Transverse colon (tissue), 4 donors: ENCODE data around the gene SP140. TPM values are rescaled to one million over a fixed set of nuclear protein-coding genes. Genes with fewer than 3 reads are reported as not detected.

Experiments
- DNase-seq: peaks from one replicate; pipeline ENCODE4 v3.0.0-alpha.2; 2019
- H3K27ac ChIP-seq, 4 donors: fragments of 200-600 bp; sonication (generic); 2 replicates each; pipeline ENCODE4 v1.5.1; 2016 to 2018; ENCODE audit warnings: inconsistent platforms in 4 of 4
- H3K27me3 ChIP-seq: fragments of 200-600 bp; sonication (generic); 2 replicates; pipeline ENCODE4 v1.5.1; 2017; ENCODE audit warnings: inconsistent platforms
- H3K36me3 ChIP-seq, 4 donors: fragments of 200-600 bp; sonication (generic); 2 replicates each; pipeline ENCODE4 v1.5.1; 2017 to 2019; ENCODE audit warnings: inconsistent platforms in 4 of 4
- H3K4me1 ChIP-seq, 4 donors: fragments of 200-600 bp; sonication (generic); 2 replicates each; pipeline ENCODE4 v1.5.1; 2017 to 2020; ENCODE audit warnings: inconsistent platforms in 4 of 4
- H3K4me3 ChIP-seq, 4 donors: fragments of 200-600 bp; sonication (generic); 1 replicate in 1 of 4; 2 replicates in 3 of 4; pipeline versions ENCODE4 v1.5.1 to v1.6.1; 2017 to 2019; ENCODE audit warnings: inconsistent platforms in 4 of 4
- H3K9me3 ChIP-seq, 2 donors: fragments of 200-600 bp; sonication (generic); 2 replicates each; pipeline ENCODE4 v1.5.1; 2017 to 2019; ENCODE audit warnings: inconsistent platforms in 2 of 2
- CTCF ChIP-seq, 5 experiments: fragments of 200-600 bp in 3 of 5; fragments of 450-650 bp in 2 of 5; sonication (generic) in 3 of 5; IDR thresholded peaks; 1 replicate in 2 of 5; 2 replicates in 3 of 5; pipeline ENCODE4 v1.5.1; 2016 to 2017; ENCODE audit warnings: antibody characterized with exemption in 5 of 5, inconsistent platforms in 3 of 5, mild to moderate bottlenecking in 2 of 5, moderate library complexity in 1 of 5
- EP300 ChIP-seq: sonication (generic); formaldehyde crosslinking; IDR thresholded peaks from one replicate; pipeline ENCODE4 v1.6.1; 2017; ENCODE audit warnings: antibody characterized with exemption, low read depth
- POLR2A ChIP-seq: fragments of 450-650 bp; IDR thresholded peaks from one replicate; pipeline ENCODE4 v1.6.1; 2016; ENCODE audit warnings: antibody characterized with exemption, mild to moderate bottlenecking, moderate library complexity
- POLR2AphosphoS5 ChIP-seq, 3 donors: sonication (generic); formaldehyde crosslinking; IDR thresholded peaks; one replicate each; pipeline ENCODE4 v1.6.1; 2016; ENCODE audit warnings: antibody characterized with exemption in 3 of 3
- WGBS, 2 donors: methylation state at CpG; one replicate each; pipeline ENCODE4 v1.1.5; 2018; ENCODE audit warnings: low coverage in 1 of 2; 5-methylcytosine and 5-hydroxymethylcytosine counted together
- in situ Hi-C, 4 donors: fragments of 200-750 bp; cut with MboI; loops; one replicate each; pipeline versions ENCODE4 v1.15.0 to v1.15.1; 2017; ENCODE audit warnings: low sequenced_read_pairs in 3 of 4, low pct_ligation_motif_present in 1 of 4, low pct_unique_long_range_greater_than_20kb in 1 of 4
- intact Hi-C: fragments of 100-400 bp; cut with DNase I; formaldehyde crosslinking; loops from one replicate; pipeline ENCODE4 v1.15.1; 2023; ENCODE audit warnings: low total_unique reads
- total RNA-seq, 4 donors: library from RNA; depleted of rRNA; stranded (reverse); fragments of >200 nt; gene quantifications; one replicate each; pipeline ENCODE4 v1.1.0, GENCODE V29; 2016

Gene SP140
- total RNA-seq, 4 donors from 2014 or later = 2.6 to 12.7 (median 7.3) TPM

- in situ Hi-C loops = no loop called here
Observed at GRCh38 chr2:230325316-230326243, 100.0 kb downstream of the SP140 start.

GRCh38 chr2:230326453-230327417, 101.2 kb downstream of the SP140 start, which contains the start of gene SP140L:
Gene SP140L (plus strand): TSS chr2:230327193. CDS start chr2:230327270, 77 bp downstream.
- Histone ChIP-seq H3K9me3 (no peaks in the 10 kb centered on the region), H3K27me3 (no peaks in the 10 kb centered on the region), H3K4me3 (peak within 1 kb of the TSS; percentile 6 to 54 (median 33)), H3K27ac (peak within 1 kb of the TSS; percentile 80 to 93 (median 86)), H3K4me1 (peaks cover 0 to 29% (median 14%) of the 10 kb centered on the region in 4 donors), H3K36me3 (peaks cover 0 to 4% (median 0%) of the 10 kb centered on the region in 4 donors)
- intact Hi-C loops = no loop called here
- peak; percentile 85 for DNase-seq
- in situ Hi-C loops = no loop called here
- 5 to 6% methylated on average over 2 to 11 of the region's 11 CpGs for WGBS, 2 donors
- TF ChIP-seq POLR2AphosphoS5 (IDR thresholded peaks at IDR 0.05) (peak in 2 of 3 donors; percentile 59 to 68), POLR2A (peak; percentile 66), EP300 (no peak), CTCF (IDR thresholded peaks at IDR 0.05) (no peak)

More at GRCh38 chr2:230325316-230326243, 100.0 kb downstream of the SP140 start:
- no peak overlapping the region for H3K4me3 ChIP-seq
- no peak overlapping the region for H3K27ac ChIP-seq
- H3K4me1 ChIP-seq = peaks cover 0 to 29% (median 14%) of the 10 kb centered on the region in 4 donors
- TF ChIP-seq CTCF (IDR thresholded peaks at IDR 0.05) (no peak), EP300 (no peak), POLR2AphosphoS5 (IDR thresholded peaks at IDR 0.05) (no peak), POLR2A (no peak)
- intact Hi-C loops = no loop called here
- no peaks in the 10 kb centered on the region for H3K27me3 ChIP-seq
- peaks cover 0 to 4% (median 0%) of the 10 kb centered on the region in 4 donors for H3K36me3 ChIP-seq
- 94% methylated on average over 9 of the region's 9 CpGs; no CpG with 5 or more reads in 1 of the 2 donors for WGBS, 2 donors
- no peaks in the 10 kb centered on the region for H3K9me3 ChIP-seq
- DNase-seq = no peak

- Histone ChIP-seq H3K4me1 (peaks cover 0 to 29% (median 14%) of the 10 kb centered on the region in 4 donors), H3K27me3 (no peaks in the 10 kb centered on the region), H3K27ac (peak overlapping the region; percentile 80 to 93 (median 86)), H3K9me3 (no peaks in the 10 kb centered on the region), H3K36me3 (peaks cover 0 to 4% (median 0%) of the 10 kb centered on the region in 4 donors), H3K4me3 (peak overlapping the region in 3 of 4 donors; percentile 26 to 54 (median 40))
- TF ChIP-seq POLR2AphosphoS5 (IDR thresholded peaks at IDR 0.05) = no peak
- no peak for TF ChIP-seq EP300
- TF ChIP-seq POLR2A = no peak
- TF ChIP-seq CTCF (IDR thresholded peaks at IDR 0.05) = no peak
- 50 to 56% methylated on average over 5 of the region's 5 CpGs for WGBS, 2 donors
- intact Hi-C loops (no loop called here), in situ Hi-C loops (no loop called here)
- DNase-seq = peak; percentile 45
Observed at GRCh38 chr2:230327418-230328154, 102.0 kb downstream of the SP140 start.
